ENCODE measurements around the gene ANKIB1. TPM values are rescaled to one million over a fixed set of nuclear protein-coding genes. Genes with fewer than 3 reads are reported as not detected.
"Not testable (repeated sequence)": the region's sequence is repeated elsewhere in the genome, so short reads cannot be mapped to it uniquely, and the experiment has no call there.

ANKIB1 gene
- total RNA-seq, 1 donor from 2014 or later: 61.8 TPM

- Mint-ChIP-seq H3K27ac (no peak overlapping the region), H3K9me3 (peaks cover 12% of the 10 kb centered on the region), H3K27me3 (ENCODE audit: insufficient read depth) (no peaks in the 10 kb centered on the region), H3K4me3 (no peak overlapping the region), H3K4me1 (ENCODE audit: low read depth) (peaks cover 36% of the 10 kb centered on the region), H3K36me3 (ENCODE audit: low read depth) (peaks cover 18% of the 10 kb centered on the region)
- no peak for DNase-seq (ENCODE audit: low spot score)
- intact Hi-C loops (cut with micrococcal nuclease): no loop called here
These were observed 4.8 kb downstream of the ANKIB1 start for GRCh38 chr7:92250603-92251002.

- H3K4me1 Mint-ChIP-seq (ENCODE audit: low read depth): peaks cover 36% of the 10 kb centered on the region
- H3K36me3 Mint-ChIP-seq (ENCODE audit: low read depth): peaks cover 20% of the 10 kb centered on the region
- DNase-seq (ENCODE audit: low spot score): no peak
- intact Hi-C loops (cut with micrococcal nuclease): no loop called here
- H3K9me3 Mint-ChIP-seq: peaks cover 12% of the 10 kb centered on the region
- H3K4me3 Mint-ChIP-seq: no peak overlapping the region
- H3K27me3 Mint-ChIP-seq (ENCODE audit: insufficient read depth): no peaks in the 10 kb centered on the region
- H3K27ac Mint-ChIP-seq: no peak overlapping the region
These were observed 5.4 kb downstream of the ANKIB1 start for GRCh38 chr7:92251181-92251580.

DNA sequence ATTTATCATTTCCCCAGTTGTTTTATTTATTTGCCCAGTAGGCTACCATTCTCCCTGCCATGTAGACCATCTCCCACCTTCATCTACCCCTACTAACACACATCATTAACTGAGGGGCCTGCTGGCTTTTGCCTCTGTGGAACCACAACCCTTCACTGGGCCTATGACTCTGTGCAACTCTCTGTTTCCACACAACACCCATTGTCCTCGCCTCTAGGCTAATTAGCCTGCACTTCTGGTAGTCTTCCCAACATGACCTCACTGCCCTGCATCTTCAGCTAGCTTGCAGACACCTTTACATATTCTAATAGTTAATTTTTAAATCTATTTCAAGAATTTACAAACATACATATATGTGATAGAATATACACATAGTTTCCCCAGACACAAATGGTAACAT, 7.5 kb downstream of the ANKIB1 start:
- intact Hi-C loops (cut with micrococcal nuclease): no loop called here
- peaks cover 18% of the 10 kb centered on the region for H3K4me1 Mint-ChIP-seq (ENCODE audit: low read depth)
- H3K9me3 Mint-ChIP-seq: peaks cover 12% of the 10 kb centered on the region
- H3K27me3 Mint-ChIP-seq (ENCODE audit: insufficient read depth): no peaks in the 10 kb centered on the region
- peaks cover 20% of the 10 kb centered on the region for H3K36me3 Mint-ChIP-seq (ENCODE audit: low read depth)
- no peak overlapping the region for H3K27ac Mint-ChIP-seq
- no peak overlapping the region for H3K4me3 Mint-ChIP-seq
- no peak for DNase-seq (ENCODE audit: low spot score)

- H3K27me3 Mint-ChIP-seq (ENCODE audit: insufficient read depth); DNase-seq (ENCODE audit: low spot score); H3K27ac Mint-ChIP-seq; intact Hi-C loops (cut with micrococcal nuclease); H3K4me3 Mint-ChIP-seq: not testable (repeated sequence)
- Mint-ChIP-seq H3K36me3 (ENCODE audit: low read depth) (peaks cover 22% of the 10 kb centered on the region), H3K4me1 (ENCODE audit: low read depth) (peaks cover 15% of the 10 kb centered on the region), H3K9me3 (peaks cover 12% of the 10 kb centered on the region)
These were observed 9.0 kb downstream of the ANKIB1 start for GRCh38 chr7:92254800-92255199.

GRCh38 chr7:92255308-92255707, 9.5 kb downstream of the ANKIB1 start:
- Mint-ChIP-seq H3K4me3 (no peak overlapping the region), H3K27me3 (ENCODE audit: insufficient read depth) (no peaks in the 10 kb centered on the region), H3K4me1 (ENCODE audit: low read depth) (peaks cover 15% of the 10 kb centered on the region), H3K9me3 (peaks cover 12% of the 10 kb centered on the region), H3K27ac (no peak overlapping the region), H3K36me3 (ENCODE audit: low read depth) (peaks cover 25% of the 10 kb centered on the region)
- intact Hi-C loops (cut with micrococcal nuclease): no loop called here
- no peak for DNase-seq (ENCODE audit: low spot score)

GRCh38 chr7:92259062-92259461, 13.3 kb downstream of the ANKIB1 start:
- Mint-ChIP-seq H3K4me3 (no peak overlapping the region), H3K27ac (no peak overlapping the region), H3K9me3 (peaks cover 9% of the 10 kb centered on the region), H3K36me3 (ENCODE audit: low read depth) (peaks cover 23% of the 10 kb centered on the region), H3K4me1 (ENCODE audit: low read depth) (peaks cover 7% of the 10 kb centered on the region), H3K27me3 (ENCODE audit: insufficient read depth) (no peaks in the 10 kb centered on the region)
- no peak for DNase-seq (ENCODE audit: low spot score)
- intact Hi-C loops (cut with micrococcal nuclease): no loop called here

- peaks cover 22% of the 10 kb centered on the region for H3K36me3 Mint-ChIP-seq (ENCODE audit: low read depth)
- H3K9me3 Mint-ChIP-seq: peaks cover 5% of the 10 kb centered on the region
- intact Hi-C loops (cut with micrococcal nuclease): no loop called here
- H3K27ac Mint-ChIP-seq: no peak overlapping the region
- no peak for DNase-seq (ENCODE audit: low spot score)
- H3K4me1 Mint-ChIP-seq (ENCODE audit: low read depth): peaks cover 5% of the 10 kb centered on the region
- H3K27me3 Mint-ChIP-seq (ENCODE audit: insufficient read depth): no peaks in the 10 kb centered on the region
- no peak overlapping the region for H3K4me3 Mint-ChIP-seq
These were observed 14.0 kb downstream of the ANKIB1 start for GRCh38 chr7:92259610-92260247.

DNA sequence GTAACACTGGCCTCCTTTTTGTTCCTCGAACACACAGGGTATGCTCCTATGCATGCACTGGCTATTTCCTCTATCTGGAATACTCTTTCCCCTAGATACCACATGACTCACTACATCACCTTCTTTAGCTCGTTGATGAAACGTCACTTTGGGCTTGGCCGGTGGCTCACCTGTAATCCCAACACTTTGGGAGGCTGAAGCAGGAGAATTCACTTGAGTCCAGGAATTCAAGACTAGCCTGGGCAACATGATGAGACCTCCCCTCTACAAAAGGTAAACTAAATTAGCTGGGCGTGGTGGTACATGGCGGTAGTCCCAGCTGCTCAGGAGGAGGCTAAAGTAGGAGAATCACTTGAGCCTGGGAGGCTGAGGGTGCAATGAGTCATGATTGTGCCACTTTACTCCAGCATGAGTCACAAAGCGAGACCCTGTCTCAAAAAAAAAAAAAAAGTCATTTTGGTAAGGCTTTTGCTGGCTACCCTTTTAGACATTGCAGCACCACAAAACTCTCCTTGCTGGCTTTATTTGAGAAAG, 14.5 kb downstream of the ANKIB1 start:
- Mint-ChIP-seq H3K9me3 (no peaks in the 10 kb centered on the region), H3K4me1 (ENCODE audit: low read depth) (no peaks in the 10 kb centered on the region), H3K4me3 (no peak overlapping the region), H3K27ac (no peak overlapping the region), H3K27me3 (ENCODE audit: insufficient read depth) (no peaks in the 10 kb centered on the region), H3K36me3 (ENCODE audit: low read depth) (peaks cover 17% of the 10 kb centered on the region)
- intact Hi-C loops (cut with micrococcal nuclease): no loop called here
- DNase-seq (ENCODE audit: low spot score): no peak

DNA sequence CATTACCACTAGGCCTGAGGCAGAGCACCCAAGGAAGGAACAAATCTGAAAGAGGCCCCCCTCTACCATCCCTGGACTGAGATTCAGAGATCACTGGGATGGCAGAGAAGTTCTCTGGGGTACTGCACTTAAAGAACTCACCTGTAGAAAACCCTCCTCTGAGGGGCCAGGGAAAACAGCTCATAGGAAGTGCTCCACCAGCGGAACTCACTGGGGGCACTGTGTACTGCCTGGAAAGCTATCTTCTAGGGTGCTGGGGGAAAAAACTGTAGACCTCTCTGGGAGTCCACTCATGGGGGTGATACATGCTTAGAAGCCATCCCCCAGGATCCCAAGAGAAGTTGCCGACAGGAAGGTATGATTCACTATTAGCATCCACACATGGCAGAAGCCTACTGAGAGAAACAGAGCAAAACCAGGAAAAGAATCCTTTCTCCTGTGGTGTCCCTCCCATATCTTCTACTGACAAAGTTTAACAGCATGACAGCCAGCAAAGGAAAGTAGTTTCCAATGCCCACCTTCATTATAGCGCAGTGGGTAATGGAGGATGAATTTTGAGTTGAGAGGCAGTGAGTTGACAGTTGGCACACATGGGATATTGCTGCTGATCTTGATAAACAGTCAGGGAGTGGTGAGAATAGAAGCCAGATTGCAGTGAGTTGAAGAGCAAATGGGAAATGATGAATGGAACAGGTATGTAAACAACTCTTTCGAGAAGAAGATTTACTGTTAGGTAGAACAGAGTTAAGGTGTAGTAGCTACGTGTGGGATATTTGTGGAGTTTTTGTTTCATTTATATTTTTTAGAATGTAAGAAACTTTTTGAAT, 20.9 kb downstream of the ANKIB1 start:
- no peaks in the 10 kb centered on the region for H3K4me1 Mint-ChIP-seq (ENCODE audit: low read depth)
- no peak overlapping the region for H3K4me3 Mint-ChIP-seq
- no peak overlapping the region for H3K27ac Mint-ChIP-seq
- peaks cover 7% of the 10 kb centered on the region for H3K36me3 Mint-ChIP-seq (ENCODE audit: low read depth)
- H3K27me3 Mint-ChIP-seq (ENCODE audit: insufficient read depth): no peaks in the 10 kb centered on the region
- DNase-seq (ENCODE audit: low spot score): no peak
- no peaks in the 10 kb centered on the region for H3K9me3 Mint-ChIP-seq
- intact Hi-C loops (cut with micrococcal nuclease): no loop called here

DNA sequence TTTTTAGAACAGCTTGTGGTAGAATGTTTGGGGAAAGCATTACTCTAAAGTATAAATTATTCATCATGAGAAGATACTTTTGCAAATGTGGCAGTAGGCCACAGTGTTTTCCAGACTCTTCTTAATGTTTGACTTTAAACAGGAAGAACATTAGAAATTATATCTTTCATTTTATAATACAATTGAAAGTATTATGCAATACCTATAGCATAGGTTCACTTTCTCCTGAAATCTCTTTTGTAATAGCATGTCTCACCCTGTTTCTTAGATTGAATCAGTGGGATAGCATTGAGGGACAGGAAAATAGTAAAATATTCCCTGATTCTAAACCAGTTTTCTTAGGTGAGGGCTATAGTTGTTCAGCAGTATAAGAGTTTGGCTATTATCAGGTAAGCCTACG, 23.1 kb downstream of the ANKIB1 start:
- Mint-ChIP-seq H3K27ac (no peak overlapping the region), H3K4me1 (ENCODE audit: low read depth) (no peaks in the 10 kb centered on the region), H3K27me3 (ENCODE audit: insufficient read depth) (no peaks in the 10 kb centered on the region), H3K36me3 (ENCODE audit: low read depth) (peaks cover 5% of the 10 kb centered on the region), H3K4me3 (no peak overlapping the region), H3K9me3 (no peaks in the 10 kb centered on the region)
- intact Hi-C loops (cut with micrococcal nuclease): no loop called here
- DNase-seq (ENCODE audit: low spot score): no peak

DNA sequence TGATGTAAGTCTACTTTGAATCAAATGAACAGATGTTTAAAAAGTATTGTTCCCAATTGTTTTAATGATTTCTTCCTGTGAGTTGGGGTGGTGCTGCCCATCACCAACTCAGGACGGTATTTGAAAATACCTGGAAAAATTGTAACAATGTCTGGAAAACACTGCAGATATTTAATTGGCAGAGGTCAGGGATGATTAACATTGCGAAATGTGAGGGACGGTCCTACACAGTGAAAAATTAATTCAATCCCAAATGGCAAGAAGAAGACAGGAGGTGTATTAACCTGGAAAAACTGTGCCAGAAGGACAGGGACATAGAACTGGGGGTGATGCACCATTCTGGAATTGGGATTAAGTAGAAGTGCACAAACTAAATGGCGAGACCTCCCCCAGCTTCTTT, 29.6 kb downstream of the ANKIB1 start:
- no peak overlapping the region for H3K4me3 Mint-ChIP-seq
- H3K27me3 Mint-ChIP-seq (ENCODE audit: insufficient read depth): no peaks in the 10 kb centered on the region
- peaks cover 10% of the 10 kb centered on the region for H3K36me3 Mint-ChIP-seq (ENCODE audit: low read depth)
- no peak overlapping the region for H3K27ac Mint-ChIP-seq
- intact Hi-C loops (cut with micrococcal nuclease): no loop called here
- peaks cover 10% of the 10 kb centered on the region for H3K9me3 Mint-ChIP-seq
- DNase-seq (ENCODE audit: low spot score): no peak
- peaks cover 7% of the 10 kb centered on the region for H3K4me1 Mint-ChIP-seq (ENCODE audit: low read depth)

DNA sequence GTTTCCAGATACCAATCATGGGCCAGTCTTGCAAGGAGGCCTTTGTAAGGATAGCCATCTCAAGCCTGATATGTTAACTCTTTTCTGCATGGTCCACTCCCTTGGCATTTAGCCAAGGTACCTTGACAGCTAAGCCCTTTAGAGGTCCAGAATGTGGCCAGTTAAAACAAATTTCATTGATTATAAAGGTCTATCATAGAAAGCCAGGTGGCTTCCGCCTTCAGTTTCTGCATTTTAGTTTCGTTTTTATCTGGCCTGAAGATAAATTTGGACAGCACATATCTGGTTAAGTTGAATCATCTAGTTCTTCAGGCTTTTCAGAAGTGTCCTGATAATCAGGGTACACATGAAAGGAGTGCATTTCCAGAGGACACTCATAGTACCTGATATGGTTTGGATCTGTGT, 30.7 kb downstream of the ANKIB1 start:
- Mint-ChIP-seq H3K4me3 (no peak overlapping the region), H3K4me1 (ENCODE audit: low read depth) (peaks cover 7% of the 10 kb centered on the region), H3K9me3 (peaks cover 16% of the 10 kb centered on the region), H3K27ac (no peak overlapping the region), H3K27me3 (ENCODE audit: insufficient read depth) (no peaks in the 10 kb centered on the region), H3K36me3 (ENCODE audit: low read depth) (peaks cover 15% of the 10 kb centered on the region)
- no peak for DNase-seq (ENCODE audit: low spot score)
- intact Hi-C loops (cut with micrococcal nuclease): no loop called here

- Mint-ChIP-seq H3K36me3 (ENCODE audit: low read depth) (peaks cover 11% of the 10 kb centered on the region), H3K27ac (no peak overlapping the region), H3K27me3 (ENCODE audit: insufficient read depth) (no peaks in the 10 kb centered on the region), H3K4me3 (no peak overlapping the region), H3K9me3 (peaks cover 16% of the 10 kb centered on the region), H3K4me1 (ENCODE audit: low read depth) (peaks cover 7% of the 10 kb centered on the region)
- DNase-seq (ENCODE audit: low spot score): no peak
- intact Hi-C loops (cut with micrococcal nuclease): no loop called here
These were observed 33.7 kb downstream of the ANKIB1 start for GRCh38 chr7:92279396-92280031.
